GM21367 (cell line): ENCODE results near the gene DPP8.
A peak's percentile ranks its signal among the peaks of the same experiment; 100 is the strongest.
"Not testable (repeated sequence)": the region's sequence is repeated elsewhere in the genome, so short reads cannot be mapped to it uniquely, and the experiment has no call there.

Experiments used
- ATAC-seq: cut with Tn5 transposase; IDR thresholded peaks from one replicate; pipeline ENCODE4 v1.9.1; 2021; ENCODE audit not compliant: unreplicated experiment

DPP8 gene

DNA sequence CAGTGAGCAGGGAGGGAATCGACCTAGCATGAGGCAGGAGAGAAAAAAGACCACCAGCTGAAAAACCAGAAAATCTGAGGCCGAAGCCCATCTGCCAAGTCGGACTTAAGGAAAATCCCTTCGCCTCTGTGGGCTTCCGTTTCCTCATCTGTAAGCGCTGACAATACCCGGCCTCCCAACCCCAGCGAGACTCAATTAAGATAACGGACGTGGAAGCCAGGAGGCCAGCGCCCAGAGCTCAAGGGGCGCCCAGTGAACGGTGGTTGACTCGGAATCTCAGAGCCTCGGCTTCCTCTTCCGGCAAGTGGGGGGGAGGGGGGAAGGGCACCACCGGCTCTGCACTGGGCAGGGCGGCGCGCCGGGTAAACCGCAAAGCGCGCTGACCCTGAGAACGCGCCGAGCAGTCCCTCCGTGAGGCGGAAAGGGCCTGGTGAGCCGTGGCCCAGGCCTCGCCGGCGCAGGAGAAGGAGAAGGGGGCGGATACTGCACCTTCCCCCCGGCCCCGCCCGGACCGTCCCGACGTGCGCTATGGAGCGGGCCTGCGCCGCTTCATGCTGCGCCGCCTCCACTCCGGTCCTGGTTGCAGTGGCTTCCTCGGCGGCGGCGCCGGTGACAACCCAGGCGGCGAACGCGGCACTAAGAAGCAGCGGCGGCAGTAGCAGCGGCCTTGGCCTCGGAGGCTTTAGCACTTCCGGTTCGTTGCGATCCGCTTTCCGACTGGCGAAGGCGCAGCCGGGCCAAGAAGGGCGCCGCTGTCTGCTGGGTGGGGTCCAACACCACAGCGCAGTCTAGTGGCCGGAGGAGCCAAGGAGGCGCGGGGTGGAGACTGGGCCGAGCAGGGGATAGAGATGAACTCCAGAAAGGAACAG, at the start of gene DPP8:
DPP8 (minus strand) TSS at position 693 of the 869 bp plus-strand sequence. CDS start 5,136 bp downstream, outside the sequence.
- peak; percentile 76 for ATAC-seq

DNA sequence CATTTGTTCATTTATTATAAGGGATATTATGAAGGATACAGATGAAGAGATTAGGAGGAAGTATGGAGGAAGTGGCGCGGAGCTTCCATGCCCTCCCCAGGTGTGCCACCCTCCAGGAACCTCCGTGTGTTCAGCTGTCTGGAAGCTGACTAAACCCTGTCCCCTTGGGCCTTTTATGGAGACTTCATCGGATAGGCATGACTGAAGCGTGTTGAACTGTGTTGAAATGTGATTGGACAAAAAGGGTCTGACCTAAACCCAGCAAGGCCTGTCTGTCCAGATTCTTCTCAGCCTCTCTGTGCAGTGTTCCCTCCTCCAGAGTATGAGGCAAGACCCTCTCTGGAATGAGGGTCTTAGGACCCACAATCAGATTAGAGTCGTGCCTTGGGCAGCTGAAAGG, 44.4 kb upstream of the DPP8 start:
- no peak for ATAC-seq

DNA sequence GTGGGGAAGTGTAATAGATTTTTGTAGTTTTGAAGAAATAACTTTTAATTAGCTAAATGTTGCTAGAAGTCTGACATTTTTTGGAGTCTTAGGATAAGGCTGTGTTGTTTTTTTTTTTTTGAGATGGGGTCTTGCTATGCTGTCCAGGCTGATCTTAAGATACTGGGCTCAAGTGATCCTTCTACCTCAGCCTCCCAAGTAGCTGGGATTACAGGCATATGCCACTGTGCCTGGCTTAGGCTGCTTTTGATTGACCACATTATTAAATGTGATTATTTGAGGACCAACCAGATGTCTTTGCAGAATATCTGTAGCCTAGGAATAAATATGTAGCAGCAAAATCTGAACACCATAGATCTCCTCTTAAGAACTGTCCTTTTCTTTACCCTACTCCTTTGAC, 42.5 kb upstream of the DPP8 start:
- no peak for ATAC-seq

DNA sequence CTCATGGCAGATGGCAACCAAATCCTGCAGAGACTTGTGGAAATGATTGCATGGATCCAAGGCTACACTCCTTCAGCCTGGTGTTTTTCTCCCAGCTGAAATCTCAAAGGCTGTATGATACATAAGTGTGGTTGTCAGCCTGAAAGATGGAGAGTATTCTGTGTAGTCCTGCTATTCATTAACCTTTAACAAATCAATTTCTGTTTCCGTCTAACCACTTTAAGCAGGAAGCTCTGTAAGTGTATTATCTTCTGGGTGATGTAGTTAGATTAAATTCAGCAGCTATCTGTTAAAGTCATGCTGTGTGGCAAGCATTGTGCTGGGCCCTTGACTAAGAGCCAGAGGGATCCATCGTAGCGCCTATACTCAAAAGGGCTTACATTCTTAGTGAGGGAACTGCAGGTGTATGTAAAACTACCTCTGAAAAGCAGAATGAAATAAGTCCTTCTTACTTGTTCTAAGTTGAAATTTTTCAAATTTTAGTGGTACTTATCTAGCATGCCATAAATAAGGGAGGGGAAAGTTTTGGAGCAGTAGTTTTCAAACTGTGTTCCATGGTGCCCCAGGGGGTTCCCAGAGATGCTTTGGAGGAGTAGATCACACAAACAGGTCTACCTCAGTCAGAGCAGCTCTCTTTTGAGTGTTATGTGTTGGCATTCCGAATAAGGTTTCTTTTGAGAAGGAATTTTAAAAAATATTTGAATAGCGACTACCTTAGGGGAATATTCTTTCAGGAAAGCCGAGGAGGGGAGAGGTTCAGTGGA, 41.7 kb upstream of the DPP8 start:
- ATAC-seq: no peak

DNA sequence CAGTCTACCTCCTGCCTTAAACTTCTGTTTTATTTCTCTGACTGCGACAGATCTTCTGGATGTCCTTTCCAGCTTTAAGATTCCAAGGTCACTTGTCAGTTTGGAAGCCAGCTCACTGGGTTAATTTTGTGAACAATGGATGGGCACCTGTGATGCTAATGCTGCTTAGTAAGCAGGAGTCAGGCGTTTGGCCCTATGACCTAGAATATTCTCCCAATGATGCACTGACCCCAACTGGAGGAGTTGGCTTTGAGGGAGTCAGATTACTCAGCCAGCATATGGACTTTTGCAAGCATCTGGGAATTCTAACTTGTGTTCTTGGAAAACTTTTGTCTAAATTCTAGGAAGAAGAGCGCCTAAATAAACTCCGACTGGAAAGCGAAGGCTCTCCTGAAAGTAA, 40.8 kb upstream of the DPP8 start:
- ATAC-seq: no peak

DNA sequence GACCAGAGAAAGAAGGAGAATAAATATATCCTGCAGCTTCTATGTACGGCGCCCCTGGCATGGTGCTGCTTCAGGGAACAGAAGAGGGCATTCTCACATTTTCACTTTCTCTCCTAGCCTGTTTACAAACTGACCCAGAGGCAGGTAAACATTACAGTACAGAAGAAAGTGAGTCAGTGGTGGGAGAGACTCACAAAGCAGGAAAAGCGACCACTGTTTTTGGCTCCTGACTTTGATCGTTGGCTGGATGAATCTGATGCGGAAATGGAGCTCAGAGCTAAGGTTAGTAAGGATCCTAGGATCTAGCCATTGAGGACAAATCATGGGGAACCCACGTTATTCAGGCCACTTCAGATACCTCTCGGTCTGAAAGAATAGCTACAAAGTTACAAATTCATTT, 39.1 kb upstream of the DPP8 start:
- no peak for ATAC-seq

DNA sequence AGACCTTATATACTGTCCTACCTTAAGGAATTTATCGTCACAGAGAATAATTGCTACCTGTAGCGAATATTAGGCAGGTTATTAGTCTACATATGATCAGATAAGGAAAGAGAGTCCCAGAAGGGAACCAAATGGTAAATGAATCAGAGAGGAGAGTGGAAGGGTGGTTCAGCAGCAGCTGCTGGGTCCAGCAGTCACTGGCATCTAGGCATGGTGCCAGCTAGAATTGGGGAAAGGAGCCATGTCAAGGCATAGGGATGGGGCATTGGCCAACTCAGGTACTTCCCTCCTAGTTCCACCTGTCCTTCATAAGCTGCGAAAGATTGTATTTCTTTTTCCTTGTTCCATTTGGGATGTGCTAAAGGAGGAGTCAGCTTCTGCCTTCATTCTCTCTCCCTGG, 36.2 kb upstream of the DPP8 start:
- no peak for ATAC-seq

DNA sequence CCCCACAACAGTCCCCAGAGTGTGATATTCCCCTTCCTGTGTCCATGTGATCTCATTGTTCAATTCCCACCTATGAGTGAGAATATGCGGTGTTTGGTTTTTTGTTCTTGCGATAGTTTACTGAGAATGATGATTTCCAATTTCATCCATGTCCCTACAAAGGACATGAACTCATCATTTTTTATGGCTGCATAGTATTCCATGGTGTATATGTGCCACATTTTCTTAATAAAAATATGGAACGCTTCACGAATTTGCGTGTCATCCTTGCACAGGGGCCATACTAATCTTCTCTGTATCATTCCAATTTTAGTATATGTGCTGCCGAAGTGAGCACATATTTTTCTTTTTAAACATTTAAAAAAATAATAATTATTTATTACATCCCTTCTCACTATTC, 35.4 kb upstream of the DPP8 start:
- not testable (repeated sequence) for ATAC-seq

DNA sequence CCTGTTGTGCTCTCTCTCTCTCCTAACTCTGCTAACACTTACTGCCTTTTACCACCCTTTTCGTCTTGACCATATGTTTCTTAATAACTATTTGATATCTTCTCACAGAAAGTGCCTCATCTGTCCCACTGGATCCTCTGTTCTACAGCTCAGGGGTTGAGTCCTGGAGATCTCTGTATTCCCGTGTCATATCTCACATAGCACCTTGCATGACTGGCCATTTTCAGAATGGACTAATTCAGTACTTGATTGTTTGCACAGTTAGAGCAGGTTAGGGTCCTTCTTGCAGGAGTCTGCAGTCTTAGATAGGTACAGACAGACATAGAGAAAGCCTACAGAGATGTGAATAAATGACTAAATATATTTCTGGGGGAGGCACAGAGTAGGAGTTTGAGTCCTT, 33.7 kb upstream of the DPP8 start:
- no peak for ATAC-seq

DNA sequence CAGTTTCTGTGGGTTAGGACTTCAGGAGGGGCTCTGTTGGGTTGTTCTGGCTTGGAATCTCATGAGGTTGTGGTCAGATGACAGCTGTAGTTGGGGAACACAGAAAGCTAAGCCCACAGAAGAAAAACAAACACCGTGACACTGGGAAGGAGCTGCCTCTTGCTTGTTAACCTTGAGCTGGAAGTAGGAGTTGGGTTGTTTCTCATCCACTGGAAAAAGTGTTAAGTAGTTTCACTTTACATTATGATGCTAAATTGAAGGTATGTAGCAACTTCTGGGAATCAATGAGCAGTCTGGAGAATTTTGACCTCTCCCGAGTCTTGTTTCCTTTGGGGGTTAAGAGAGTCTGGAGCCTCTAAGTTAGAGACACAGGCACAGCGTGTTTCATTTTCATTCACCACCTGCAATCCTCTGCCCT, 33.2 kb upstream of the DPP8 start:
- no peak for ATAC-seq

DNA sequence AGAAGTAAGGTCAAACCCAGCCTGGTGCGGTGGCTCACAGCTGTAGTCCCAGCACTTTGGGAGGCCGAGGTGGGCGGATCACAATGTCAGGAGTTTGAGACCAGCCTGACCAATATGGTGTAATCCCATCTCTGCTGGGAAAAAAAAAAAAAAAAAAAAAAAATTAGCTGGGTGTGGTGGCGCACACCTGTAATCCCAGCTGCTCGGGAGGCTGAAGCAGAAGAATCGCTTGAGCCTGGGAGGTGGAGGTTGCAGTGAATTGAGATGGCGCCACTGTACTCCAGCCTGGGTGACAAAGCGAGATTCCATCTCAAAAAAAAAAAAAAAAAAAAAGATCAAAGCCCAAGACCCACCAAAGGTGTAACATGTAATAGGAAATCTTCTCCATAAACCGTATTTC, 31.8 kb upstream of the DPP8 start:
- not testable (repeated sequence) for ATAC-seq

DNA sequence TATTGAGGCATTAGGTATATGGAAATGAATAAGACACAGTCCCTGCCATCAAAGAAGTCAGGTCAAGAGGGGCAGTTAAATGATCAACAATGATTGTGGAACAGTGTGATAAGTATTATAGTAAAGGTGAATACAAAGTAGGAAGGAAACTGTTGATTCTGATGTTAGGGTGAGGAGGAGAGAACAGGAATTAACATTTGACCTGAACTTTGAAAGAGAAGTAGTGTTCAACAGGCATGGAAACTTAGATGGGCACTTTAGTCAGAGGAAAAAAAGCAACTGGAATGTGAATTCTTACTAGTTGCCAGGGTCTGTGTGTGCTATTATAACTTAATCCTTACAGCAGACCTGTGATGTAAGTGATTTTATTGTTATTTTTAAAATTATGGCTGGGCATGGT, 30.4 kb upstream of the DPP8 start:
- ATAC-seq: no peak

DNA sequence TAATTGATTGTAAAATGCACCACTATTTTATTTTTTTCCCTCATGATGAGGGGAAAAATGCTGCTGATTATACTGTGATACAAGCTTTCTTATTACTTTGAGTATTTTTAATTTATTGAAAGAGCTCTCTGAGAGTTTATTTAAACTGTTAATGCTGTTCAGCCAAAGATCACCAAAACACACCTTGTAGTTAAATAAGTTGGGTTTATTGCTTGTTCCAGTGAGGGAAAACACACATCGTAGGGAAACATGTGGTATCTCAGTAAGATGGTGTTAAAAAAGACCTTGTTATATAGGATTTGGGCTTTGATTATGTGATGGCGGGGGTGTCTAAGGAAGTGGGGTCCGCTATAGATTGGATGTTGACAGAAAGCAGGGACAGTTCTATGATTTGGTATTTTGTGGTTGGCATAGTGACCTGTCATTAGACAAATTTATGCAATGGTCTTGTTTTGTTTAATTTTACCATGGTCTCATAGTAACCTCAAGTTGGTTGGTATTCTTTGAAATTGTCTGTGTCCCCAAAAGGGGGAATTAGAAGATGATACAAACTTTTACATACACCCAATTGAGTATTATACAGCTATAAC, 23.8 kb upstream of the DPP8 start:
- no peak for ATAC-seq

DNA sequence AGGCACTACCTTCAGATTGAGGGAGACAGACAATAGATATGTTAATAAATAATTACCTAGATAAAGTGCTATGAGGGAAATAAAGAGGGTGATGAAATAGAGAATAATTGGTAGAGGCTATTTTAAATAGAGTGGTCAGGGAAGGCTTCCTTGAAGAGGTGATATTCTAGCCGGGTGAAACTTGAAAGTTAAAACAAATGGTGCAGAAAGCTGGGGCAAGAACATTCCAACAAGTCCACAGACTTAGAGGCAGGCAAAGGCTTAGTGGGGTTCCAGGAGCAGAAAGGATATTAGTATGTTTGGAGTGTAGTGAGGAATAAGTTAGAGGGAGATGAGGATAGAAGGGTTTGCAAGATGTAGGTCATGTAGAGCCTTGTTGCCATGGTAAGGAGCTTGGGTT, 22.8 kb upstream of the DPP8 start:
- no peak for ATAC-seq

DNA sequence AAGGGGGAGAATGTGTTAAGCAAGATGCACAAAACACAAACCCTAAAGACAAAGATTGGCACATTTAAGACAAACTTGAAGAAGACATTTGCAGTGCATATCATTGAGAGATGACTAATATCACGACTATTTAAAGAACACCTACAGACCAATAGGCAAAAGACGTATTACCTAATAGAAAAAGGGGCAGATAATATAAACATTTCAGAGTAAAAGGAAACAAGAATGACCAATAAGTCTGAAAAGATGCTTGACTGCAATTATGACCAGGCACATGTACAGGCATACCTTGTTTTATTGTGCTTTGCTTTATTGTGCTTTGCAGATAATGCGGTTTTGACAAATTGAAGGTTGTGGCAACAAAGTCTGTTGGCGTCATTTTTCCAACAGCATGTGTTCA, 17.7 kb upstream of the DPP8 start:
- ATAC-seq: no peak

DNA sequence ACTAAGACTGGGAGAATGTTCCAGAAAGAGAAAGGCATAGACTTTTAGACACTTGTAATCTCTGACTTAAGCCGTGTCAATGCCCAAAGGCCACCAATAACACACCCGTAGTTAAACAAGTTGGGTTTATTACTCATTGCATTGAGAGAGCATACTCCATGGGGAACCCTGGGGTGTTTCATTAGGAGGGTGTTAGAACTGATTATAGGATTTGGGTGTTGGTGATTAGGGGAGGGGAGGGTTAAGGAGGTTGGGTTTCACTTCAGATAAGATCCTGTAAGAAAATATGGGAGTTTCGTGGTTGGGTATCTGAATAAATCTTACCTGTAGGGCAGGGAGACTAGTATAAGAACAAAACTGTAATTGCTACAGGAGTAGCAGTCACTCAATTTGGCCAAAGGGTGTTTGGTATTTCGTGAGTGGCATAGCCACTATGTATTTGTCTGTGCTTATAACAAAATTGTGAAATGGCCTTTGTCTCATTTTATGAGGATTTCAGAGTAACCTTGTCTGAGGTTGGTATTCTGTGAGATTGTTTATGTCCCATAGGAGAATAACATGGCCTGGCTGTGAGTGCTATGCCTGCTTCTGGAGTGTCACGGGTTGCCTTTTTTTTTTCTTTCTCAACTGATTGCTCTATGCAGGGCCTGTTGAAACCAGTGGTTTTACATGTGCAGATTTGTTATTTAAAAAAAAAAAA, 15.7 kb upstream of the DPP8 start:
- no peak for ATAC-seq

DNA sequence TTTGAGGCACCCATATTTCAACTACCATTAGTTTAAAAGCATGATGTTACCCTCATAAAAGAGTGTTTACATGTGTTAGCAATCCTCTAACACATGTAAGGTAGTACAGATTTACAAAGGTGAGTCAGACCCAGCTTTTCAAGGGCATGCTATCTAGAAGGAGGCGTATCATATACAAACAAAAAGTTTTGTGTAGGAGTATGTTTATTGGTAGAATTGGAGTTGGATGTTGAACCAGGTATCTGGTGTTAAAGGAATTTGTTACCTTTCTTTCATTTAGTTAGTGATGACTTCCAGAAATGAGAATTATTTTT, 15.2 kb upstream of the DPP8 start:
- no peak for ATAC-seq

DNA sequence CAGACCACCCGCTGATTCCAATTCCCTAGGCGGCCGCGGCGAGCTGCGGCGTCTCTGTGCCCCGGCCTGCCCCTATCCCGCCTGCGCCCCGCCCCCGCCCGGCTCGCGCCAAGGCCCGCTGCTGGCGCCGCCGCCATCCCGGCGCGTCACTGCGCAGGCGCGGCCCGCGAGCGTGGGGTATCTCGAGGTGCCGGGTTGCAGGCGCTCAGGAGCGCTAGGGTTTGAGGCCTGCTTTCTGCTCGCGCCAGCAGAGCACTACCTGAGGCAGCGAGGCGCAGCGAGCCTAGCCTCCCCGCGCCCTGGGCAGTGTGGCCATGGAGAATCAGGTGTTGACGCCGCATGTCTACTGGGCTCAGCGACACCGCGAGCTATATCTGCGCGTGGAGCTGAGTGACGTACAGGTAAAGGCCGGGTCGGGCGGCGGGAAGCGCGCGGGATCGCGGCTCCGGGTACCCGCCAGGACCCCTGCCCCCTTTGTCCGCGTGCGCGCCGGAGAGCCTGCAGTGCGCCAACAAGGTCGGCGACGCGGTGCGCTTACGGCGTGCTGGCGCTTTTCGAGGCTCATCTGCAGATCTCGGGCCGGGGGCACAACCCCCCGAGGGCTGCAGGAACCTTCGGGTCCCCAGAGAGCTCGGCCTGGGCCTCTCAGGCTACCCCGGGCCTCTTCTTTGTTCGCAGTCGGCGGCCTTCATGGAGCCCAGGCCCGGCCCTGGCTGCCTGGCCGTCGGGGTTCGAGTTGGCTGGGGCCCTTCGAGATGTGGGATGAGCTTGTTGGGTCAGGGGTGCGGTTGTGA, 13.0 kb upstream of the DPP8 start, which contains the start of gene HACD3:
HACD3 (plus strand) TSS at position 146 of the 794 bp plus-strand sequence; CDS start at position 315, 169 bp downstream.
- no peak for ATAC-seq

DNA sequence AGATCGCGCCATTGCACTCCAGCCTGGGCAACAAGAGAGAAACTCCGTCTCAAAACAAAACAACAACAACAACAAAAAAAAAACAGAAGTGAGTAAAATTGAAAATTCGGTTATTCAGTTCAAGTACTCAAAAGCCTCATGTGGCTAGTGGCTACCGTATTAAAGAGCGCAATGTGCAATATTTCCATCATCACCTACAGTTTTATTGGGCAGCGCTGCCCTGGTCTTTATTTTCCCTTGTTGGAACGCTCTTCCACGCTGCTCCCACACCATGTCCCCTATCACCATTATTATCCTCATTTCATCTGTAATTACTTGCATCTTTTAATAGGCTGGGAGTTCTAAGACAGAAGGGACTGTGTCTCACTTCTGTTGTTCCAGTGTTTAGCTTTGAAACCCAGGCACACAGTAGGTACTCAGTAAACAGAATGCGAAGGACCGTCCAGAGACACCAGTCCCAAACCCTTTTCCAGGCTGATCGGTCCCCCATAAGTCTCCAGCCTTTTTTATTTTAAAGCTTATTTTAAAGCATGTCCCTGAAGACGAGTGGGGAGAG, 12.4 kb upstream of the DPP8 start:
- ATAC-seq: no peak

DNA sequence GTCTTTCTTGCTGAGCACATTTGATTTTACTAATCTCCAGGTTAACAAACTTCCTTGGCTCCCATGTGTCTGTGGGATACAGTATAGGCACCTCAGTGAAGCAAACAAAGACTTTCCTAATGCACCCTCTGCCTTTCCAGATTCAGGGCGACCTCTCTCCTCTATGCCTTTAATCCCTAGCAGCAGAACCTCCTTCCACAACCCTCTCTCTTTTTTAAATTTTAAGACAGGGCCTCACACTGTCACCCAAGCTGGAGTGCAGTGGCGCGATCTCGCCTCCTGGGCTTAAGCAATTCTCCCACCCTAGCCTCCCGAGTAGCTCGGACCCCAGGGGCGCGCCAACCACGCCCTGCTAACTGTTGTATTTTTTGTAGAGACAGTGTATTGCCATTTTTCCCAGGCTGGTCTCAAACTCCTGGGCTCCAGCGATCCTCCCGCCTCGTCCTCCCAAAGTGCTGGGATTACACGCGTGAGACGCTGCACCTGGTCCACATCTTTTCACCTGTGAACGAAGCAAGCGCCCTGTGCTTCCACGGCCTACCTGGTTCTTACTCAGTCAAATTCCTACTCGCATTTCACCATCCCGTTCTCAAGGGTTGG, 11.1 kb upstream of the DPP8 start:
- ATAC-seq: no peak
